ENCODE results near the gene ZDHHC13.

ZDHHC13 gene

GRCh38 chr11:19173004-19173689 lies 56.2 kb downstream of the ZDHHC13 start:
- no peak for DNase-seq

DNA sequence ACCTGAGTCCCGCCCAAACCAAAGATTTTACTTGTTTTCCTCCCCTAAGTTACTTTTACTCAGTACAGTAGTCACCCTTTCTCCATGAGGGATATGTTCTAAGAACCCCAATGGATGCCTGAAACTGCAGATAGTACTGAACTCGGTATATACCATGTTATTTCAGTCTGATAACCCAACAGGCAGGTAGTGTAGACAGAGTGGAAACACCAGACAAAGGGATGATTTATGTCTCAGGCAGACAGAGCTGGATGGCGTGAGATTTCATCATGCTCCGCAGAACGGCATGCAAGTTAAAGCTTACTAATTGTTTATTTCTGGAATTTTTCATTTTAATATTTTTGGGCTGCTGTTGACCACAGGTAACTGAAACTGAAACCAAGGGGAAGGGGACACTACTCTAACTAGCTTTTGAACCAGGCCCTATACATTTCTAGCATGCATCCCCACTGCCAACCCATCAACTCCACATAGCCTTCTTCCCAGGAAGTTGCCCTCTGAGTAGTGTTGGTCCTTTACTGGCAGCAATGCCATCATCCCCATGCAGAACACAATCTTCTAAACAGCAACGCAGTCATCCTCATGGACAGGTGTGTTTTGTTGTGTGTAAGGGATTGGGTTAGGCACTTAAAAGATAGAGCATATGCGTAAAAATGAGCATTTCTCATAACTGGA lies 57.1 kb downstream of the ZDHHC13 start:
- DNase-seq: no peak

DNA sequence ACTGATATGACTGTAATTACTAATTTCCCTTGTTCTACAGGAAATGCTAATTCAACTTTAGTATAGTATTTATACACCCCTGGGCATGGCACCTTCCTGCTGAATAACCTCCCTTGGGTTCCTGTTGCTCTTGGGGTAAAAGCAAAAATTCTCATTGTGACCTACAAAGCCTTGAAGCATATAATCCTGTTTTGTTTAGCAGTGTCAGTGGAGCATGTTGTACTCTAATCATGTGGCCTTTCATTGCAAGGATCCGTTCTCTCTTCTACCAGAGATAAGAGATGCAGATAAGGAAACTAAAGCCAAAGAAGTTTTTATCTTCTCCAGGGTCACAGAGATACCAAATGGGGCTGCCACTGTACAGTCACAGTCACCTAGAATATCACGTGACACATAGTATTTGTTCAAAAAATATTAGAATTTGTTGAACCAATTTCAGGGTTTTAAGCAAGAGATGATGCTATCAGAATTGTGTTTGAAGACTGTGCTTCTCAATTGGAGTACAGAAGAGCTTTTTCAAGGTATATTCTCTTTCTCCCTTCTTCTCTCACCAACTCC lies 59.7 kb downstream of the ZDHHC13 start:
- no peak for DNase-seq

DNA sequence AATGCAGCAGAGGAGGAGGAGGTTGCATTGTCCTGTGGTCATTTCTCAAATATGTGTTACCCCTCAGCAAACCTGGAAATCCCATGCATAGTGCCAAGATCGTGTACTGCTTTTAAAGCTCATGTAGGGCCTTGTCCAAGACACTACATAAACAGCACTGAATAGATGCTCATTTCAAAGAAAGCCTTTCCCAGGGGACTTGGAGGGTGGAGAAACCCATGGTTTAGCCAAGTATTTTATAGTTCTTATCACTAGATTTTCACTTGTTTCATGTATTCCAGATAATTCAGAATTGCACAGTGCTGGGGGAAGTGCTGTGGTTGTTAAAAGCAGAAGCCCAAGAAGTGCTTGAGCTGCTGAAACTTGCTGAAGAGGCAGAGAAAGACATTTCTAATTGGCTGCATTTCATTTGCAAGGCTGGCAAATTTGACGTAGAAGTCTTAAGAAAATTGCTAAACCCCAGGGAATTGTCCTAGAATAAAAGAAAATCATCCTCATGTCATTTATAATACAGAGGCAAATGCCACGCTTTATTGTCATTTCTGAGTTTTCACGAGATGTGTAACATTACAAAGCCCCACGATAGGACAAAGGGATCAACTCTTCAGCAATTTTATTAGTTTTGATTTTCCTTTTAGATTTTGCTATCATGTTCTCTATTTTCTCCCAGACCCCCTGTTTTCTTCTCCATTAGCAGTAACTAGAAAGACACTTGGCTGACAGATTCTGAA lies 64.7 kb downstream of the ZDHHC13 start:
- no peak for DNase-seq

- DNase-seq: peak; percentile 15
Observed at GRCh38 chr11:19183646-19184045, 66.7 kb downstream of the ZDHHC13 start.

GRCh38 chr11:19185036-19185435 lies 68.1 kb downstream of the ZDHHC13 start:
- DNase-seq: no peak

GRCh38 chr11:19185516-19186052 lies 68.6 kb downstream of the ZDHHC13 start:
- DNase-seq: no peak

- DNase-seq: peak; percentile 15
Observed at GRCh38 chr11:19187114-19187832, 70.3 kb downstream of the ZDHHC13 start.

DNA sequence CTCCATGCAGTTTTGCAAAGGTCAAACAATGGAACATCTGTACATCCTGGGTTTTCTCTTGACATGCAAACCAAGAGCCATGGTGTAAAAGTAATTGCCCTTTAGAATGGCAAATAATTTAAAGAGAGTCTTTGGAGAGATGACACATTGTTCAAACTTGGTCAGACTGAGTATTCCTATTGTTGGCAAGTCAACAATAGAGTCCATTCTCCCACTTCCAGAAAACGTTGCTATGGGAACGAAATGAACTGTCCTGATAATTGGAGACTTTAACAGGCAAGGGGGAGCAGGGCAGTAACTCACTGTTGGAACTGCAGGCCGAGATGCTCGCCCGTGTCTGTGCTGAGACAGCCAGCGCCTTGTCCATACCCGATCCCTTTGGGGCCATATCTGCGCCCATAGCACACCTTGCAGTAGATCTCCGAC lies 70.9 kb downstream of the ZDHHC13 start:
- no peak for DNase-seq

DNA sequence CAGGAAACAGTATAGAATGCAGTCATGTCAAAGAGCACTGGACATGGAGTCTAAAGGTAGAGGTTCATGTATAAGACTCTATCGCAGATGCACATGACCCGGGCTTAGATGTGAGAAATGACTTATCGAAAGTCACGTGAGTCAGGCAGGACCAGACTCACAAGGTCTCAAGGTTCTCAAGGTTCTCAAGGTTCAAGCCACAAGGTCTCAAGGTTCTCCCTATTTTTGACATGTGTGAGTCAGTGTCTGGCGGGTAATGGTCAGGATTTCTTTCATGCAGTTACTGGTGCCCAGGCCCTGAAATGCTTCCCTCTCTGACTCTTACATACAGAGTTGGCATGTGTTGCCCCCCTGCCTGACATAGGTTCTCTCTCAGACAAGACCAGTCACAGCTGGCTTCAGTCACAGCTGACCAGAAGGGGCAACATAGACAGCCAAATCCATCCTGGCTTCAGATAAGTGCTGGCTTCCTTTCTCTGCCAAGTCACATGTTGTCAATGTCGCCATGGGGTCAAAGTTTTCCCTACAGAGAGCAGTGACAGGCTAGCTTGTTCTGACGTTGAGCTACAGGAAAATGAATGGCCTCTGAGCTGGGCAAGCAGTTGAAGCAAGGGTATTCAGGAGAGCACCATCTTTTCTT lies 74.7 kb downstream of the ZDHHC13 start:
- DNase-seq: no peak

- DNase-seq: no peak
Observed at GRCh38 chr11:19193916-19194315, 76.9 kb downstream of the ZDHHC13 start.

DNA sequence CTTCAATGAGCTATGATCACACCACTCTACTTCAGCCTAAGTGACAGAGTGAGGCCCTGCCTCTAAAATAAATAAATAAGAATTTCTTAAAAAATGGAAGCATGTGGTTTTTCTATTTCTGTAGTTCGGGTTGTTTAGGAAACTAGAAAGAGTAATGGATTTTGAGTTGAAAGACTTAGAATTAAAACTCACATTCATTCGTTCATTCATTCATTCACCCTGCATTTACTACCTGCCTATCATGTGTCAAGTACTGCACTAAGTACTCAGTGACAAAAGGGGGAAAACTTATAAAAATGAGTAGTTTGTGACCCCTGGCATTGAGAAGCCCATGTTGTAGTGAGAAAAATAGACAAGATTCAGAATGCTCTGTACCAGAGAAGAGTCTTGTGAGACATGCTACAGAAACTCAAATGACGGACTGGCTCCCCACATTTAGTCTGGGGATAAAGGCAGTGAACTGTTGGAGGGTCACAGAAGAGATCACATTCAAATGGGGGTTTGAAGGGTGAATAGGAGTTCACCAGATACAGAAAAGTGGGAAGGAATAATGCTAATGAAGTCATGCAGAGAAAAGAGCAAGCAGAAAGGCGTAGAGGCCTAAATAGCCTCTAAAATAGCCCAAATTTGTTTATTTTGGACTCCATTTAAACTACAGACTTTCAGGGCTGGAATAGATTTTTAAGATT lies 77.8 kb downstream of the ZDHHC13 start:
- no peak for DNase-seq

DNA sequence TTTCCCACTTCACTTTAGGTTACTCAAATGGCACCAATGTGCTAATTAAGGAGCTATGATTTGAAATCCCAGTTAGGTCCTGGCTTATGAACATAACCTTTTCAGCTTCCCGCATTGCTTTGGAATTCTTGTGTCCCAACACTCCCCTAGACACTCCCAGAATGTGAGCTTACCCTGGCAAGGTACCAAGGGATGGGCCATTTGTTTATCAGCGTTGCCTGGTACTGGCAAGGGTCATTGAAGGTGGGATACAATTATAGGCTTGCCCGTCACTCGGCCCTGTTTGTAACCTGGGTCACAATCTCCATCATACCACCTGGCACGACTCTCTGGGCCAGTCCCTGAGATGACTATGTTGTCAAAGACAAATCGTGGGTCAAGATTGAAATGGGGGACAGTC lies 79.5 kb downstream of the ZDHHC13 start:
- DNase-seq: no peak

GRCh38 chr11:19199048-19199447 lies 82.1 kb downstream of the ZDHHC13 start:
- DNase-seq: no peak

DNA sequence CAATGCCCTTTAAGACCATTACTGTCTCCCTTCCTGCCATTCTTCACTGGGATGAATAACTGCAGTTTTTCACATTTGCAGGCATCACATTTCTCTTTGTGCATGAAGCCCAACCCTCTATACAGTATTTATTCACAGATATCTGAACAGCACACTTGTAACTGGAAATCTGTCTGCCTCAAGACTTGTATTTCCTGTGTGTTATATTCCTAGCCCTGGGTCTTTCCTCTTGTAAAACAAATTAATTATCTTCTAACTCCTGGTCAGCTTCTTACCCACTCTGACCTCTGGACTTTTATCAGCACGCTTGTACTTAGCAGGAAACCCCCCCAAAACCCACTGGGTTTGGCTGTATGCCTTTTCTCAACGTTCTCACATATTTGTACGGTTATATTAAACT lies 82.8 kb downstream of the ZDHHC13 start:
- DNase-seq: no peak

DNA sequence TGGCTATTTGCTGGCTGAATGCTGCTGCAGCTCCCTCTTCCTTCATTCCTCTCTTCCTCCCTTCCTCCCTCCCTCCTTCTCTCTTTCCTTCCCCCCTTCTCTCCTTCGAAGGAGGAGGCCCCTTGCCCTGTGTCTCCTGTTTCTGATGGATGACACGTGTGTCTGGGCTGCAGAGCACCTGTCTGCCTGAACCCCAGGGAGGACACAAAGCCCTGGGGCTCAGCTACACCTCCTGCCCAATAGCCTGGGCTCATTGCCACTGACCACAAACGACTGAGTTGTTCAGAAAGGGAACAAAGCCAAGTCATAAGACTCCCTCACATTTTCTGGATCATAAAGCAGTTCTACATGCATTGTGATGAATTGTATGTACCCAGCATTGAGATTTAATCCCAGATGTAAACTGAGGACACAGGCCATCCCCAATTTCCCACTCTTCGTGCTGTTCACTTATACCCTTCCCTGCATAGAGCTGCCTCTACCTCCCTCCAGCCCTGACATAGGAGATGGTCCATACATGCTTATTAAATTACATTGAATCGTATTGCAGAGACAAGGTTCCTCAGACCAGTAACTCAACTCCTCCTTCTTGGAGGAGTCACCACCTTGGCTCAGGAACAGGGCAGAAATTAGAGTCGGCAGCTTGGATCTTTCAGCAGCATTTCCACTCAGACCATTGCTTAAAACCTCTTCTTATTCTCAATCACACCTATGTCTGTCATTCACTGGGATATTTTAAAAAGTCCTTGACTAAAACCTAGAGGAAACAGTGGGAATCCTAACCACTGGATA lies 83.6 kb downstream of the ZDHHC13 start:
- DNase-seq: peak; percentile 63

GRCh38 chr11:19201737-19202605 lies 85.0 kb downstream of the ZDHHC13 start, which contains the start of gene CSRP3:
Gene CSRP3, minus strand, starts transcription at chr11:19201983. Its CDS starts 9,535 bp downstream, at chr11:19192448.
- peak; percentile 53 for DNase-seq

GRCh38 chr11:19204836-19205235 lies 87.9 kb downstream of the ZDHHC13 start:
- DNase-seq: no peak

DNA sequence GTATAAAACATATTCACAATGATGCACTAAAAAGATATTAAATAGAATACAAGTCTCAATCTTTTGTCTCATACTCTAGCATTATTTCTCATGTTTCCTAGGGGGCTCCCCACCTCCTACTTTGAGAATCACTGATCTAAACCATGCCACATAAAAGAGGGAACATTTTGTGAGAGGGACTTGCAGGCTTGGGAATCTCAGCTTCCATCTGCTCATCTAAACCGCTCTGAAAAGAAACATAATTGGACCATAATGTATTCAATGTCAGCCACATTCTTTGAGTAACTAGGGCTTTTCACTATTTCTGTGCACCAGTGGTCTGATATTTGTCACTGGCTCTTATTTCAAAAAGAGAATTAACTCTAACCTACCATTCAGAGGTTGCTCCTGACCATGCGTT lies 91.2 kb downstream of the ZDHHC13 start:
- no peak for DNase-seq

Measured in fibroblast of skin of right biceps (primary cell).